ENCODE measurements around the gene UFM1. TPM values are rescaled to one million over a fixed set of nuclear protein-coding genes. Genes with fewer than 3 reads are reported as not detected.

The UFM1 gene
- total and polyA plus RNA-seq, 2 of the 4 experiments (the other 2 are of a cell fraction): 43.5 to 94.5 TPM

DNA sequence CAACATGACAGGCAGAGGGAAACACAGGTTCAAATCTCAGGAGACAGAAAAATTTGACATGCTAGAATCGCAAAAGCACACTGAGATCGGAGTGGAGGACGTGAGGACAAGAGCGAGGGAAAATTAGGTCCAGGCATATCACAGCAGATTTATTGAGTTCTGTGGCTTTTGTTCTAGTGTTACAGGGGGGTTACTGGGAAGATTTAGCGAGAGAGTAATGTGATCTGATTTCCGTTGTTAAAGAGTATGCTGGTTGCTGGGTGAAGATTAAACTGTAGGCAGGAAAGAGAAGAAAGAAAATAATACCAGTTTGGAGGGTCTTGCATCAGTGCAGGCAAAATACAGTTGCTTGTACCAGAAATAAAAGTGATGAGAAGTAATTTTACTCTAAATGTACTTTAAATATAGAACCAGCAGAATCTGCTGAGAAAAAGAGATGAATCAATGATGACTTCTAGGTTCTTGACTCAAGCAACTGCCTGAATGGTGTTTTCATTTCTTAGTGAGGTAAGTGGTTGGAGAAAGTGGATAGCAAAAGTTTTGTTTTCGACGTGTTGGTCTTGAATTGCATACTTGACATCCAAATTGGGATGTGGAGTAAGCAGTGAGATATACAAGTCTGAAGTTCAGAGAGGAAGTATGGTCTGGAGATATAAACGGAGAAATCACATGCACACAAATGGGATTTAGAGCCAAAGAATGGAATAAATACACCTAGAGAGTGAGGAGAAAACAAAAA is 35.7 kb downstream of the UFM1 start:
- WGBS, 2 experiments (ENCODE audit: extremely low coverage in 2 of 2, insufficient read length in 1 of 2): 96% methylated on average over 4 of the region's 9 CpGs; no CpG with 5 or more reads in 1 of the 2 experiments
- no peaks in the 10 kb centered on the region for H4K20me1 ChIP-seq (ENCODE audit: insufficient read depth, low read length)

More for the DNA sequence above, 35.7 kb downstream of the UFM1 start:
- Histone ChIP-seq H2AK5ac (ENCODE audit: low read depth, low read length) (no peak overlapping the region), H3K36me3 (ENCODE audit: control insufficient read depth, insufficient read depth, low read length) (no peaks in the 10 kb centered on the region), H3K56ac (ENCODE audit: extremely low read depth, insufficient read depth, low read length) (no peak overlapping the region), H3K4me3 (ENCODE audit: insufficient read depth, low read depth, low read length) (no peak overlapping the region), H3K9me1 (ENCODE audit: insufficient read depth, low read length) (no peaks in the 10 kb centered on the region), H4K91ac (ENCODE audit: insufficient read depth, low read depth, low read length) (no peak overlapping the region), H2BK20ac (ENCODE audit: low read depth, low read length) (no peak overlapping the region), H3K9ac (ENCODE audit: low read depth, low read length) (no peak overlapping the region), H4K5ac (ENCODE audit: low read depth, low read length) (no peak overlapping the region), H3K4me1 (ENCODE audit: control insufficient read depth, insufficient read depth, low read length) (no peaks in the 10 kb centered on the region), H2AFZ (replicated peaks; ENCODE audit: low read length, poor library complexity) (no peak overlapping the region), H3K9me3 (ENCODE audit: control insufficient read depth, insufficient read depth, low read length) (no peaks in the 10 kb centered on the region), H2AK9ac (replicated peaks; ENCODE audit: low read depth, low read length, poor library complexity) (no peak overlapping the region), H3K27me3 (ENCODE audit: control insufficient read depth, insufficient read depth, low read length) (no peaks in the 10 kb centered on the region; the same call in 1 of the 2 replicates), H4K8ac (ENCODE audit: low read depth in 2 of 2, low read length in 2 of 2) (no peak overlapping the region), H3K14ac (replicated peaks; ENCODE audit: low read depth, low read length) (no peak overlapping the region), H2BK15ac (ENCODE audit: low read depth, low read length) (no peak overlapping the region), H3K23ac (ENCODE audit: low read depth, low read length) (no peak overlapping the region), H3K18ac (ENCODE audit: low read depth, low read length) (no peak overlapping the region; the same call in 1 of the 2 replicates), H2BK5ac (ENCODE audit: low read depth, low read length, poor library complexity, severe bottlenecking) (no peak overlapping the region), H3K4me2 (ENCODE audit: low read depth, low read length) (peak overlapping the region; percentile 45; the same call in 1 of the 2 replicates), H3K4ac (ENCODE audit: low read depth, low read length) (no peak overlapping the region), H2BK120ac (ENCODE audit: low read depth, low read length) (no peak overlapping the region), H3K79me1 (ENCODE audit: low read depth in 1 of 2, low read length in 2 of 2) (no peaks in the 10 kb centered on the region), H3K27ac (ENCODE audit: insufficient read depth, low read length) (no peak overlapping the region)
- dilution Hi-C loops (cut with HindIII; ENCODE audit: low sequenced_read_pairs, unreplicated experiment) (no loop called here), intact Hi-C loops (cut with micrococcal nuclease) (no loop called here), in situ Hi-C loops (cut with MboI; ENCODE audit: low sequenced_read_pairs) (no loop called here)
- BruUV-seq (replicated peaks): no TSS peak
- DNase-seq: no peak
- ATAC-seq (ENCODE audit: low read depth): no peak
- ChIA-PET CTCF (no interaction called here), POLR2A (ENCODE audit: unreplicated experiment) (no interaction called here)
- TF ChIP-seq RCOR1 (IDR thresholded peaks at IDR 0.05; ENCODE audit: insufficient replicate concordance, low read length) (no peak), RFX5 (IDR thresholded peaks at IDR 0.05; ENCODE audit: low read depth, low read length) (no peak), FOS (IDR thresholded peaks at IDR 0.05; ENCODE audit: low read depth, low read length) (no peak), POLR2A (IDR thresholded peaks at IDR 0.05; ENCODE audit: low read depth, low read length) (no peak), BHLHE40 (IDR thresholded peaks at IDR 0.05; ENCODE audit: low read depth, low read length) (no peak), CHD1 (IDR thresholded peaks at IDR 0.05; ENCODE audit: low read depth, low read length) (no peak), MXI1 (IDR thresholded peaks at IDR 0.05; ENCODE audit: borderline replicate concordance, low read depth, low read length) (no peak), CEBPB (IDR thresholded peaks at IDR 0.05; ENCODE audit: low read depth, low read length) (no peak), NFE2L2 (IDR thresholded peaks at IDR 0.05; ENCODE audit: low read depth, low read length) (no peak), RAD21 (IDR thresholded peaks at IDR 0.05; ENCODE audit: low read length) (no peak), MAFK (IDR thresholded peaks at IDR 0.05; ENCODE audit: low read depth, low read length) (no peak), SMC3 (IDR thresholded peaks at IDR 0.05; ENCODE audit: low read depth, low read length) (no peak)
- TF ChIP-seq, protein P1, sequence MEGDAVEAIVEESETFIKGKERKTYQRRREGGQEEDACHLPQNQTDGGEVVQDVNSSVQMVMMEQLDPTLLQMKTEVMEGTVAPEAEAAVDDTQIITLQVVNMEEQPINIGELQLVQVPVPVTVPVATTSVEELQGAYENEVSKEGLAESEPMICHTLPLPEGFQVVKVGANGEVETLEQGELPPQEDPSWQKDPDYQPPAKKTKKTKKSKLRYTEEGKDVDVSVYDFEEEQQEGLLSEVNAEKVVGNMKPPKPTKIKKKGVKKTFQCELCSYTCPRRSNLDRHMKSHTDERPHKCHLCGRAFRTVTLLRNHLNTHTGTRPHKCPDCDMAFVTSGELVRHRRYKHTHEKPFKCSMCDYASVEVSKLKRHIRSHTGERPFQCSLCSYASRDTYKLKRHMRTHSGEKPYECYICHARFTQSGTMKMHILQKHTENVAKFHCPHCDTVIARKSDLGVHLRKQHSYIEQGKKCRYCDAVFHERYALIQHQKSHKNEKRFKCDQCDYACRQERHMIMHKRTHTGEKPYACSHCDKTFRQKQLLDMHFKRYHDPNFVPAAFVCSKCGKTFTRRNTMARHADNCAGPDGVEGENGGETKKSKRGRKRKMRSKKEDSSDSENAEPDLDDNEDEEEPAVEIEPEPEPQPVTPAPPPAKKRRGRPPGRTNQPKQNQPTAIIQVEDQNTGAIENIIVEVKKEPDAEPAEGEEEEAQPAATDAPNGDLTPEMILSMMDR (conservative IDR thresholded peaks at IDR 0.05; ENCODE audit: low read depth, low read length): no peak
- TF ChIP-seq, protein P2, sequence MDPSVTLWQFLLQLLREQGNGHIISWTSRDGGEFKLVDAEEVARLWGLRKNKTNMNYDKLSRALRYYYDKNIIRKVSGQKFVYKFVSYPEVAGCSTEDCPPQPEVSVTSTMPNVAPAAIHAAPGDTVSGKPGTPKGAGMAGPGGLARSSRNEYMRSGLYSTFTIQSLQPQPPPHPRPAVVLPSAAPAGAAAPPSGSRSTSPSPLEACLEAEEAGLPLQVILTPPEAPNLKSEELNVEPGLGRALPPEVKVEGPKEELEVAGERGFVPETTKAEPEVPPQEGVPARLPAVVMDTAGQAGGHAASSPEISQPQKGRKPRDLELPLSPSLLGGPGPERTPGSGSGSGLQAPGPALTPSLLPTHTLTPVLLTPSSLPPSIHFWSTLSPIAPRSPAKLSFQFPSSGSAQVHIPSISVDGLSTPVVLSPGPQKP (IDR thresholded peaks at IDR 0.05; ENCODE audit: borderline replicate concordance, low read depth, low read length): no peak
- TF ChIP-seq, protein P3, sequence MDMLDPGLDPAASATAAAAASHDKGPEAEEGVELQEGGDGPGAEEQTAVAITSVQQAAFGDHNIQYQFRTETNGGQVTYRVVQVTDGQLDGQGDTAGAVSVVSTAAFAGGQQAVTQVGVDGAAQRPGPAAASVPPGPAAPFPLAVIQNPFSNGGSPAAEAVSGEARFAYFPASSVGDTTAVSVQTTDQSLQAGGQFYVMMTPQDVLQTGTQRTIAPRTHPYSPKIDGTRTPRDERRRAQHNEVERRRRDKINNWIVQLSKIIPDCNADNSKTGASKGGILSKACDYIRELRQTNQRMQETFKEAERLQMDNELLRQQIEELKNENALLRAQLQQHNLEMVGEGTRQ (IDR thresholded peaks at IDR 0.05; ENCODE audit: low read depth, low read length): no peak
